ENCODE results near the gene ITPA.

Gene ITPA

GRCh38 chr20:3229158-3229557, 19.9 kb downstream of the ITPA start:
- no peak for DNase-seq (ENCODE audit: low read depth)

GRCh38 chr20:3229798-3230197, 20.5 kb downstream of the ITPA start:
- no peak for DNase-seq (ENCODE audit: low read depth)

GRCh38 chr20:3231116-3231515, 21.8 kb downstream of the ITPA start:
- no peak for DNase-seq (ENCODE audit: low read depth)

- DNase-seq (ENCODE audit: low read depth) = no peak
Observed at GRCh38 chr20:3231889-3232588, 22.7 kb downstream of the ITPA start.

- DNase-seq (ENCODE audit: low read depth) = no peak
Observed at GRCh38 chr20:3233131-3233990, 24.1 kb downstream of the ITPA start.

- no peak for DNase-seq (ENCODE audit: low read depth)
Observed at GRCh38 chr20:3233991-3234498, 24.7 kb downstream of the ITPA start.

GRCh38 chr20:3235666-3236324, 26.5 kb downstream of the ITPA start:
- DNase-seq (ENCODE audit: low read depth) = peak; percentile 72

GRCh38 chr20:3237011-3237957, 28.0 kb downstream of the ITPA start:
- no peak for DNase-seq (ENCODE audit: low read depth)

- DNase-seq (ENCODE audit: low read depth) = no peak
Observed at GRCh38 chr20:3237958-3238615, 28.8 kb downstream of the ITPA start.

- DNase-seq (ENCODE audit: low read depth) = peak; percentile 52
Observed at GRCh38 chr20:3238616-3239025, 29.3 kb downstream of the ITPA start.

GRCh38 chr20:3239026-3239866, 29.9 kb downstream of the ITPA start, which contains the start of gene SLC4A11:
TSS of gene SLC4A11 (minus strand) at chr20:3239190. CDS start at chr20:3239137, 53 bp downstream.
- DNase-seq (ENCODE audit: low read depth) = peak; percentile 76

- DNase-seq (ENCODE audit: low read depth) = no peak
Observed at GRCh38 chr20:3239867-3240775, 30.8 kb downstream of the ITPA start.

GRCh38 chr20:3240776-3241363, 31.6 kb downstream of the ITPA start:
- no peak for DNase-seq (ENCODE audit: low read depth)

GRCh38 chr20:3242172-3242692, 32.9 kb downstream of the ITPA start:
- no peak for DNase-seq (ENCODE audit: low read depth)

- no peak for DNase-seq (ENCODE audit: low read depth)
Observed at GRCh38 chr20:3243718-3244358, 34.5 kb downstream of the ITPA start.

- DNase-seq (ENCODE audit: low read depth) = no peak
Observed at GRCh38 chr20:3244613-3245012, 35.3 kb downstream of the ITPA start.

GRCh38 chr20:3245156-3245555, 35.9 kb downstream of the ITPA start:
- DNase-seq (ENCODE audit: low read depth) = no peak

GRCh38 chr20:3245711-3246110, 36.4 kb downstream of the ITPA start:
- DNase-seq (ENCODE audit: low read depth) = no peak

Data from ELR (cell line).